ENCODE measurements around the gene IFI44.
A peak's percentile ranks its signal among the peaks of the same experiment; 100 is the strongest.

Gene IFI44

DNA sequence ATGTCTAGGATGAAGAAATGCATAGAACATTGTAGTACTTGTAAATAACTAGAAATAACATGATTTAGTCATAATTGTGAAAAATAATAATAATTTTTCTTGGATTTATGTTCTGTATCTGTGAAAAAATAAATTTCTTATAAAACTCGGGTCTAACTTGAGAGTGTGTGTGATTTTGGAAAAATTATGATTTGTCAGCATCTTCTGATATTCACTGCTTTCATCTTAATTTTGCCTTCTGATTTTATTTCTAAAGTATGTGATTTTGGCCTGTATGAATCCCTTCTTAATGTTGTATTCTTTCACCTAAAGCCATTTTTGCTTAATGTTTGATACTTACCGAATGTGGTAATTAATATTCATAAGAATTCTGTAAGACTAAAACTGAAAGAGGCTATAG lies 14.3 kb downstream of the IFI44 start:
- DNase-seq (ENCODE audit: low spot score): no peak
- TF ChIP-seq, protein P1, sequence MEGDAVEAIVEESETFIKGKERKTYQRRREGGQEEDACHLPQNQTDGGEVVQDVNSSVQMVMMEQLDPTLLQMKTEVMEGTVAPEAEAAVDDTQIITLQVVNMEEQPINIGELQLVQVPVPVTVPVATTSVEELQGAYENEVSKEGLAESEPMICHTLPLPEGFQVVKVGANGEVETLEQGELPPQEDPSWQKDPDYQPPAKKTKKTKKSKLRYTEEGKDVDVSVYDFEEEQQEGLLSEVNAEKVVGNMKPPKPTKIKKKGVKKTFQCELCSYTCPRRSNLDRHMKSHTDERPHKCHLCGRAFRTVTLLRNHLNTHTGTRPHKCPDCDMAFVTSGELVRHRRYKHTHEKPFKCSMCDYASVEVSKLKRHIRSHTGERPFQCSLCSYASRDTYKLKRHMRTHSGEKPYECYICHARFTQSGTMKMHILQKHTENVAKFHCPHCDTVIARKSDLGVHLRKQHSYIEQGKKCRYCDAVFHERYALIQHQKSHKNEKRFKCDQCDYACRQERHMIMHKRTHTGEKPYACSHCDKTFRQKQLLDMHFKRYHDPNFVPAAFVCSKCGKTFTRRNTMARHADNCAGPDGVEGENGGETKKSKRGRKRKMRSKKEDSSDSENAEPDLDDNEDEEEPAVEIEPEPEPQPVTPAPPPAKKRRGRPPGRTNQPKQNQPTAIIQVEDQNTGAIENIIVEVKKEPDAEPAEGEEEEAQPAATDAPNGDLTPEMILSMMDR (IDR thresholded peaks at IDR 0.05; ENCODE audit: extremely low read depth, insufficient read depth, missing control alignments): no peak
- in situ Hi-C loops (cut with MboI; ENCODE audit: low pct_unique_long_range_greater_than_20kb, low sequenced_read_pairs, unreplicated experiment): no loop called here

DNA sequence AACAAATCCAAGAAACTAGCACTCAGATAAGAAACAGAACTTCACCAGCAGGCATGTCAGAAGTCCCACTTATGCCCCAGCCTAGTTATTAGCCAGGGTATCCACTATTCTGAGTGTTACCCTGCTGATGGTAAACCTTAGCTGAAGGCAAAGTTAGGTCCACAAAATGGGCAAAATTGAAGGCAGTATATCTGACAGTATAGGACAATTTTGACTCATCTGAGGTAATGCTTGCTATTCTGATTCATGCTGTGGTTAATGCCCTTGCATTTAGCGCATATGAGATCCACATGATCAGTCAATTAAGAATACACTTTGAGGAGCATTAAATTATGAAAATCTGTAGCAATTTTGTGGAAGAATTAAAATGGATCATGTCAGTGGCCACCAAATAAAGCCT lies 15.1 kb downstream of the IFI44 start:
- in situ Hi-C loops (cut with MboI; ENCODE audit: low pct_unique_long_range_greater_than_20kb, low sequenced_read_pairs, unreplicated experiment): no loop called here
- no peak for DNase-seq (ENCODE audit: low spot score)
- TF ChIP-seq, protein P1 (IDR thresholded peaks at IDR 0.05; ENCODE audit: extremely low read depth, insufficient read depth, missing control alignments): no peak

DNA sequence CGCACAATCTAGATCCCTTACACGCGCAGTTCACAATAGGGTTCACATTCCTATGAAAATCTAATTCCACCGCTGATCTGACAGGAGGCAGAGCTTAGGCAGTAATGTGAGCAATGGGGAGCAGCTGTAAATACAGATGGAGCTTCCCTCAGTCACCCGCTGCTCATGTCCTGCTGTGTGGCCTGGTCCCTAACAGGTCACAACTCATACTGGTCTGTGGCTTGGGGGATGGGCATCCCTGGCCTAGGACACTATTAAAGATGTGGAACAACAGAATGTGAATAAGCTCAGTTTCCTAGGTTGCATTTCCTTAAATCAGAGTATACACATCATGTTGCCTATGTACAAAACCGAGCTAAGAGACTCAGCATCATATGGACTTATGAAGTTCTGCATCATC lies 16.2 kb downstream of the IFI44 start:
- in situ Hi-C loops (cut with MboI; ENCODE audit: low pct_unique_long_range_greater_than_20kb, low sequenced_read_pairs, unreplicated experiment): no loop called here
- TF ChIP-seq, protein P1 (IDR thresholded peaks at IDR 0.05; ENCODE audit: extremely low read depth, insufficient read depth, missing control alignments): no peak
- DNase-seq (ENCODE audit: low spot score): no peak

DNA sequence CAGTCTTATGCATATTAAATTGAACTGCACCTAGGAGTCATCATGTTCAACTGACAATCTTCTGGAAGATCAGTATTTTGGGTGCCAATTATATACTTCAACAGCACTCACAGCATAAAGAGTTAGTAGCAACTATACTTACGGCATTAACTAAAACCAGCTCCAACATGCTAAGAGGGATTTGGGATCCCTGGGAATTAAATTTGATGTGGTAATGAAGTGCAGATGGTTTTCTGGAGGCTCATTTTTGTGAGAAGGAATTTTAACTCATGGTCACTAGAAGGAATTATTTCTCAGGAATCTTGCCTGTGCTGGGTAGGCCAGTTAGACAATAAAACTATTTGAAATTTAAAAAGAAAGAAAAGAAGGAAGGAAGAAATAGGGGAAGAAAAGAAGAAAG lies 18.3 kb downstream of the IFI44 start:
- no peak for DNase-seq (ENCODE audit: low spot score)
- in situ Hi-C loops (cut with MboI; ENCODE audit: low pct_unique_long_range_greater_than_20kb, low sequenced_read_pairs, unreplicated experiment): no loop called here
- TF ChIP-seq, protein P1 (IDR thresholded peaks at IDR 0.05; ENCODE audit: extremely low read depth, insufficient read depth, missing control alignments): no peak

DNA sequence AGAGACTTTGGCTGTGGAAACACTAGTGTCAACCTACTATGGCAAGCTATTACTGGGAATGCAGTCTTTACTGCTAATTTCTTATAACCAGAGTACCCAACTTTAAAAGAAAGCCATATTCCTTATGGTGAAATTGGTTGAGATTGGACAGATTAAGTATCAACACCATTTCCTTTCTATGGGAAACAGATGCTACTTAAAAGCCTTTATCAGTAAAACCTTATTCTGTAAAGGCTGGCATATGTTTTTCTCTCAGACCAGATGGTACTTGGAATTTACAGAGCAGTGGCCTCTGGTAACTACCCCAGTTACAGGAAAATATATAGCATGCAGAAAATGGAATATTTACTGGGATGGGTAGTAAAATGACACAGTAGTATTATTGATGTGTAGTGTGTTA lies 18.8 kb downstream of the IFI44 start:
- DNase-seq (ENCODE audit: low spot score): no peak
- TF ChIP-seq, protein P1 (IDR thresholded peaks at IDR 0.05; ENCODE audit: extremely low read depth, insufficient read depth, missing control alignments): no peak
- in situ Hi-C loops (cut with MboI; ENCODE audit: low pct_unique_long_range_greater_than_20kb, low sequenced_read_pairs, unreplicated experiment): no loop called here

DNA sequence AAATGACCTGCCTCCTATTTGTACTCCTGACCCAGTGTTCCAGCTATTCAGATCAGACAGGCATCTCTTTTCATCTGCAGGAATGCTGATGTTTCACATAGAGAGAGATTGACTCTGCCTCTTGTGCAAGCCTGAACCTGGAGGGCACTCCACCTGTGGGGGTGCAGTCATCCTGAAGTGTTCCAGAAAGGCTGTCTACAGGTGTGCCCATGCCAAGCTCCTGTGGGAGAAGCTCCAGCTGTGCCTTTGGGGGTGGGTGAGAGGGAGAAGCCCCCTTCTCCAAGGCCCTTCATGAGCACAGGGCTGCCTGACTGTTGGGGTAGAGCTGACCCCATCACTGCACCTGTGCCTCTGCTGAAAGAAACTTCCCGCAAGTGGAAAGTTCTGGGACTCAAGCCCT lies 22.8 kb downstream of the IFI44 start:
- TF ChIP-seq, protein P1 (IDR thresholded peaks at IDR 0.05; ENCODE audit: extremely low read depth, insufficient read depth, missing control alignments): no peak
- no peak for DNase-seq (ENCODE audit: low spot score)
- in situ Hi-C loops (cut with MboI; ENCODE audit: low pct_unique_long_range_greater_than_20kb, low sequenced_read_pairs, unreplicated experiment): no loop called here

DNA sequence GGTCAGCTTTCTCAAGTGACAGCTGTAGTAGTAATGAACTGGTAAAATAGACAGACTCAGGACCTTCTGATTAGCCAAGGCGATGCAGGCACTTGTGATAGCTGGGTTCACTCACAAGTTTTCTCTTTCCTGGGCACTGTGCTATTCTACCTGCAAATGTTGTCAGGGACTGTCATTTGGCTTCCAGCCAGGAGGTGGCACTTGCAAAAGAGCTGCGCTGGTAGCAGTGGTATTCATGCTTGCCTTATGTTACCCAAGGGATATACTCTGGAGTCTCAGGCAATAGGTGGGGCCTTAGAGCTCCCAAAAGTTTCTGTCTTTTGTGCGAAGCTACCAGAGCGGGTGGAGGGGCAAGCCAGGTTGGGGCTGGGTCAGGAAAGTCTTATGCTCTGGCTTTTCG lies 23.5 kb downstream of the IFI44 start:
- in situ Hi-C loops (cut with MboI; ENCODE audit: low pct_unique_long_range_greater_than_20kb, low sequenced_read_pairs, unreplicated experiment): no loop called here
- no peak for DNase-seq (ENCODE audit: low spot score)

More for the DNA sequence above, 23.5 kb downstream of the IFI44 start:
- TF ChIP-seq, protein P1 (IDR thresholded peaks at IDR 0.05; ENCODE audit: extremely low read depth, insufficient read depth, missing control alignments): peak; percentile 18

Data from GM13977 (cell line).